Measurements from ENCODE around the gene XIRP1.
A peak's percentile ranks its signal among the peaks of the same experiment; 100 is the strongest.

Gene XIRP1

GRCh38 chr3:39166134-39166710 lies 26.2 kb downstream of the XIRP1 start:
- DNase-seq, result no peak

- DNase-seq, result no peak
Observed at GRCh38 chr3:39165518-39165917, 26.9 kb downstream of the XIRP1 start.

- no peak for DNase-seq
Observed at GRCh38 chr3:39164414-39164813, 28.0 kb downstream of the XIRP1 start.

GRCh38 chr3:39158148-39158715 lies 34.2 kb downstream of the XIRP1 start:
- DNase-seq, result no peak

GRCh38 chr3:39157359-39157758 lies 35.0 kb downstream of the XIRP1 start:
- no peak for DNase-seq

GRCh38 chr3:39156421-39156820 lies 36.0 kb downstream of the XIRP1 start:
- DNase-seq, result no peak

- DNase-seq, result peak in 1 of 2 experiments; percentile 22
Observed at GRCh38 chr3:39154280-39155021, 37.9 kb downstream of the XIRP1 start.

GRCh38 chr3:39153977-39154279 lies 38.5 kb downstream of the XIRP1 start:
- no peak for DNase-seq

- DNase-seq, result no peak
Observed at GRCh38 chr3:39150803-39151631, 41.4 kb downstream of the XIRP1 start.

- DNase-seq, result peak in 1 of 2 experiments; percentile 14
Observed at GRCh38 chr3:39150148-39150802, 42.1 kb downstream of the XIRP1 start.

- no peak for DNase-seq
Observed at GRCh38 chr3:39149498-39150147, 42.8 kb downstream of the XIRP1 start.

GRCh38 chr3:39149059-39149455 lies 43.3 kb downstream of the XIRP1 start:
- no peak for DNase-seq

GRCh38 chr3:39148435-39149058 lies 43.8 kb downstream of the XIRP1 start:
- no peak for DNase-seq

- no peak for DNase-seq
Observed at GRCh38 chr3:39147711-39148434, 44.5 kb downstream of the XIRP1 start.

GRCh38 chr3:39146611-39147591 lies 45.5 kb downstream of the XIRP1 start:
- DNase-seq, result no peak

GRCh38 chr3:39146083-39146501 lies 46.3 kb downstream of the XIRP1 start:
- DNase-seq, result no peak

- DNase-seq, result no peak
Observed at GRCh38 chr3:39144748-39145380, 47.5 kb downstream of the XIRP1 start.

GRCh38 chr3:39144095-39144747 lies 48.2 kb downstream of the XIRP1 start:
- no peak for DNase-seq
